Neural progenitor cell (in vitro differentiated cells): Measurements from ENCODE around the gene PGLYRP3. TPM values are rescaled to one million over a fixed set of nuclear protein-coding genes. Genes with fewer than 3 reads are reported as not detected.

Experiments used
- DNase-seq: peaks from one replicate; pipeline ENCODE4 v3.0.0-alpha.2; 2016; ENCODE audit warnings: low spot score
- H2AFZ ChIP-seq: fragments of 200-600 bp; sonication (generic); replicated peaks from 2 replicates; pipeline ENCODE4 v1.6.1; 2016; ENCODE audit warnings: antibody characterized with exemption
- H3F3A ChIP-seq: fragments of 200-600 bp; sonication (generic); 2 replicates; pipeline ENCODE4 v1.6.1; 2016; ENCODE audit warnings: antibody characterized with exemption, low read depth
- H3K27ac ChIP-seq: fragments of 200-600 bp; sonication (generic); 2 replicates; pipeline ENCODE4 v1.5.1; 2016; ENCODE audit warnings: mild to moderate bottlenecking
- H3K27me3 ChIP-seq: fragments of 200-600 bp; sonication (generic); 2 replicates; pipeline ENCODE4 v1.6.1; 2016; ENCODE audit warnings: mild to moderate bottlenecking, moderate library complexity
- H3K36me3 ChIP-seq: fragments of 200-600 bp; sonication (generic); 2 replicates; pipeline ENCODE4 v1.5.1; 2016
- H3K4me1 ChIP-seq: fragments of 200-600 bp; sonication (generic); 2 replicates; pipeline ENCODE4 v1.6.1; 2016; ENCODE audit warnings: mixed run types
- H3K4me2 ChIP-seq: fragments of 200-600 bp; sonication (generic); 2 replicates; pipeline ENCODE4 v1.6.1; 2016
- H3K4me3 ChIP-seq: fragments of 200-600 bp; sonication (generic); 2 replicates; pipeline ENCODE4 v1.5.1; 2016
- H3K79me2 ChIP-seq: fragments of 200-600 bp; sonication (generic); 2 replicates; pipeline ENCODE4 v1.6.1; 2016; ENCODE audit warnings: low read depth
- H3K9ac ChIP-seq: fragments of 200-600 bp; sonication (generic); 2 replicates; pipeline ENCODE4 v1.6.1; 2016
- H3K9me3 ChIP-seq: fragments of 200-600 bp; sonication (generic); 2 replicates; pipeline ENCODE4 v1.5.1; 2016; ENCODE audit warnings: low read depth
- H4K20me1 ChIP-seq: fragments of 200-600 bp; sonication (generic); 2 replicates; pipeline ENCODE4 v1.6.1; 2016; ENCODE audit warnings: low read depth
- H3K27ac Mint-ChIP-seq: 3 replicates; pipeline ENCODE4 v1.8.0; 2021; ENCODE audit warnings: mixed read lengths
- H3K27me3 Mint-ChIP-seq: 2 replicates; pipeline ENCODE4 v1.8.0; 2022; ENCODE audit warnings: low read depth, mild to moderate bottlenecking, inconsistent platforms, moderate library complexity, mixed read lengths; ENCODE audit not compliant: insufficient read depth
- H3K36me3 Mint-ChIP-seq: 3 replicates; pipeline ENCODE4 v1.8.0; 2021; ENCODE audit warnings: mixed read lengths
- H3K4me1 Mint-ChIP-seq: 3 replicates; pipeline ENCODE4 v1.8.0; 2021; ENCODE audit warnings: mixed read lengths
- H3K4me3 Mint-ChIP-seq: 3 replicates; pipeline ENCODE4 v1.8.0; 2021; ENCODE audit warnings: mild to moderate bottlenecking, moderate library complexity, mixed read lengths
- H3K9me3 Mint-ChIP-seq: 3 replicates; pipeline ENCODE4 v1.8.0; 2020; ENCODE audit warnings: mixed read lengths
- CTCF ChIP-seq: fragments of 200-600 bp; sonication (generic); IDR thresholded peaks from 2 replicates; pipeline ENCODE4 v1.5.1; 2017; ENCODE audit warnings: antibody characterized with exemption, mild to moderate bottlenecking
- EZH2 ChIP-seq: fragments of 200-600 bp; sonication (generic); IDR thresholded peaks from 2 replicates; pipeline ENCODE4 v1.6.1; 2017; ENCODE audit warnings: antibody characterized with exemption, mild to moderate bottlenecking, moderate library complexity
- EZH2phosphoT487 ChIP-seq: fragments of 200-600 bp; sonication (generic); IDR thresholded peaks from 2 replicates; pipeline ENCODE4 v1.6.1; 2017; ENCODE audit warnings: antibody characterized with exemption
- total RNA-seq: library from RNA; depleted of rRNA; stranded (reverse); fragments of >200 nt; gene quantifications from 2 replicates; pipeline ENCODE4 v1.2.3, GENCODE V29; 2015; ENCODE audit warnings: low replicate concordance

The PGLYRP3 gene
- total RNA-seq, 1 donor from 2014 or later: not detected

DNA sequence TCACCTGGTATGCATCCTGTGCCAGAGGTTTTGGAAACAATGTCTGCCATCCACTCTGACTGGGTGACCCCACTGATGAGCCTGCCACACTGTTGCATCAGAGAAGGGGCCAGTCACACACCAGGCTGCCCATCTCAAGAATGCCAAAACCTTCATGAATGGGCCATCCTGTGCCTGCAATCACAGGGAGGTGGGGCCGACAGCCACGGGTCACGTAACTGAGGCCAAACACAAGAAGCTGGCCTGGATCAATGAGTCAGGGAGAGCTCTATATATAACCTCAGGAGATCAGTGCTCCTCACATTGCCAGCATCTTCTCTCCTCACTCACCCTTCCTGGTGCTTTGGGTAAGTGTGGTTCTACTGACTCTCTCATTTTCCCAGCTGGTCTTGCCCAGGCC is 53.4 kb downstream of the PGLYRP3 start, which contains the start of gene LORICRIN:
Gene LORICRIN (plus strand): TSS at position 301 of the 400 bp plus-strand sequence. CDS start 1,263 bp downstream, outside the sequence.
- no peak for DNase-seq
- Mint-ChIP-seq H3K27ac (no peak within 1 kb of the TSS), H3K27me3 (peaks cover 49% of the 10 kb centered on the region), H3K36me3 (no peaks in the 10 kb centered on the region), H3K9me3 (peaks cover 12% of the 10 kb centered on the region), H3K4me3 (peak within 1 kb of the TSS; percentile 77), H3K4me1 (peaks cover 8% of the 10 kb centered on the region)
- no peak within 1 kb of the TSS for H3K27ac ChIP-seq
- no peak within 1 kb of the TSS for H2AFZ ChIP-seq
- H4K20me1 ChIP-seq: no peaks in the 10 kb centered on the region
- no peaks in the 10 kb centered on the region for H3K9me3 ChIP-seq
- H3K4me3 ChIP-seq: no peak within 1 kb of the TSS
- H3K79me2 ChIP-seq: no peaks in the 10 kb centered on the region
- no peak within 1 kb of the TSS for H3K4me2 ChIP-seq
- H3F3A ChIP-seq: no peaks in the 10 kb centered on the region
- H3K9ac ChIP-seq: no peak within 1 kb of the TSS
- no peaks in the 10 kb centered on the region for H3K4me1 ChIP-seq
- H3K36me3 ChIP-seq: no peaks in the 10 kb centered on the region
- TF ChIP-seq EZH2 (no peak), CTCF (no peak), EZH2phosphoT487 (no peak)
- H3K27me3 ChIP-seq: no peaks in the 10 kb centered on the region

DNA sequence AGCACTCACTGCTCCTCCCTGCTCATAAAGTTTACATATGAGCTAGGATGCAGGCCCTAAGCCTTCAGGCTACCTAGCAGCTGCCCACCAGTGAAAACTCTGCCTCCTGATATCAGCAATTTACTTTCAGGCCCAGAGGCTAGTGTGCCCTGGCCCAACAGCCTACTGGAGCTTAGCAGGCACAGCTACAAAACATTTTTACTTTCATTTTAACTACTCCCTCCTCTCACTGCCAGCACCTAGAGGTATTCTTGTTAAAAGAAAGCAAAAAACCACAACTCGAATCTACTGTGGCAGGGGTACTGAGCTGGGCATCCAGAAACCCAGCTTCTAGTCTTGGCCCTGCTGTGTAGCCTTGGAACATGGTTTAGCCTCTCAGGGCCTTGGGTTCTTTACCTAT is 59.1 kb downstream of the PGLYRP3 start:
- Mint-ChIP-seq H3K4me3 (no peak overlapping the region), H3K4me1 (no peaks in the 10 kb centered on the region), H3K27me3 (peaks cover 13% of the 10 kb centered on the region), H3K27ac (no peak overlapping the region), H3K9me3 (no peaks in the 10 kb centered on the region), H3K36me3 (no peaks in the 10 kb centered on the region)
- Histone ChIP-seq H3K4me3 (no peak overlapping the region), H3K27me3 (no peaks in the 10 kb centered on the region), H3F3A (no peaks in the 10 kb centered on the region), H3K27ac (no peak overlapping the region), H2AFZ (no peak overlapping the region), H3K9ac (no peak overlapping the region), H3K36me3 (no peaks in the 10 kb centered on the region), H3K9me3 (no peaks in the 10 kb centered on the region), H4K20me1 (no peaks in the 10 kb centered on the region), H3K4me2 (no peak overlapping the region), H3K4me1 (no peaks in the 10 kb centered on the region), H3K79me2 (no peaks in the 10 kb centered on the region)
- DNase-seq: no peak
- no peak for TF ChIP-seq EZH2phosphoT487
- no peak for TF ChIP-seq EZH2
- TF ChIP-seq CTCF: no peak

DNA sequence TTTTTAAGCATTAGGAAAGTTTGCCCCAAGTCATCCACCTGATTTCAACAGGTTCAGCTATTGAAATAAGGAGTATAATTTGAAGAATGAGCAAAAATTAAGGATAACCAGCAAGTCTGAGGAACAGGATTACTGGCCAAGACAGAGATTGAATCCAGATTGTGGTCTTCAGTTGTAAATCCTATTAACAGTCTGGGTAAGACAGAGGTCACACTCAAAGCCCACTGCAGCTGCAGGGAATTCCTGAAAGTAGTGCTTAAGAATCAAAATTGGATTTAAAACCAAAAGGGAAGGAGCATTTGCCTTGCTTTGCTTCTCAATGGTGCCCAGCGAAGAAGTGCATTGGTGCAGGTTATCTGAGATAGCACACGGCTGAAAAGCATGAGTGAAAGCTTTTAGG is 59.7 kb downstream of the PGLYRP3 start:
- Histone ChIP-seq H3K27me3 (no peaks in the 10 kb centered on the region), H3K27ac (no peak overlapping the region), H3K79me2 (no peaks in the 10 kb centered on the region), H3F3A (no peaks in the 10 kb centered on the region), H4K20me1 (no peaks in the 10 kb centered on the region), H3K4me1 (no peaks in the 10 kb centered on the region), H3K4me2 (no peak overlapping the region), H3K9me3 (no peaks in the 10 kb centered on the region), H3K9ac (no peak overlapping the region), H3K36me3 (no peaks in the 10 kb centered on the region), H2AFZ (no peak overlapping the region), H3K4me3 (no peak overlapping the region)
- DNase-seq: no peak
- H3K36me3 Mint-ChIP-seq: no peaks in the 10 kb centered on the region
- H3K27me3 Mint-ChIP-seq: peaks cover 13% of the 10 kb centered on the region
- TF ChIP-seq EZH2phosphoT487 (no peak), EZH2 (no peak), CTCF (no peak)
- no peak overlapping the region for H3K27ac Mint-ChIP-seq
- H3K4me1 Mint-ChIP-seq: no peaks in the 10 kb centered on the region
- H3K4me3 Mint-ChIP-seq: no peak overlapping the region
- no peaks in the 10 kb centered on the region for H3K9me3 Mint-ChIP-seq
